Rectal smooth muscle tissue (tissue), 1 donor: ENCODE data around the gene CHD6.

Experiments used
- H3K27ac ChIP-seq: one replicate; pipeline ENCODE4 v1.7.0; 2013; ENCODE audit warnings: low read depth, low read length, inconsistent platforms
- H3K27me3 ChIP-seq: one replicate; pipeline ENCODE4 v1.7.0; 2013; ENCODE audit warnings: low read length; ENCODE audit not compliant: control insufficient read depth, insufficient read depth
- H3K36me3 ChIP-seq: one replicate; pipeline ENCODE4 v1.7.0; 2013; ENCODE audit warnings: low read length; ENCODE audit not compliant: control insufficient read depth, insufficient read depth
- H3K4me1 ChIP-seq: one replicate; pipeline ENCODE4 v1.7.0; 2013; ENCODE audit warnings: low read length; ENCODE audit not compliant: control insufficient read depth, insufficient read depth
- H3K4me3 ChIP-seq: one replicate; pipeline ENCODE4 v1.7.0; 2013; ENCODE audit warnings: low read length
- H3K9ac ChIP-seq: one replicate; pipeline ENCODE4 v1.7.0; 2013; ENCODE audit warnings: low read length

The CHD6 gene

GRCh38 chr20:41594514-41595322 is 23.5 kb downstream of the CHD6 start:
- no peak overlapping the region for H3K9ac ChIP-seq
- no peak overlapping the region for H3K27ac ChIP-seq
- no peaks in the 10 kb centered on the region for H3K27me3 ChIP-seq
- H3K4me1 ChIP-seq = no peaks in the 10 kb centered on the region
- no peaks in the 10 kb centered on the region for H3K36me3 ChIP-seq
- H3K4me3 ChIP-seq = no peak overlapping the region

- Histone ChIP-seq H3K4me3 (no peak overlapping the region), H3K27ac (no peak overlapping the region), H3K36me3 (no peaks in the 10 kb centered on the region), H3K27me3 (no peaks in the 10 kb centered on the region), H3K4me1 (no peaks in the 10 kb centered on the region), H3K9ac (no peak overlapping the region)
Measured at GRCh38 chr20:41592516-41593216, 25.5 kb downstream of the CHD6 start.

- Histone ChIP-seq H3K27me3 (no peaks in the 10 kb centered on the region), H3K4me3 (no peak overlapping the region), H3K36me3 (no peaks in the 10 kb centered on the region), H3K4me1 (no peaks in the 10 kb centered on the region), H3K9ac (no peak overlapping the region), H3K27ac (no peak overlapping the region)
Measured at GRCh38 chr20:41587956-41588355, 30.2 kb downstream of the CHD6 start.

- Histone ChIP-seq H3K27ac (no peak overlapping the region), H3K4me1 (no peaks in the 10 kb centered on the region), H3K27me3 (no peaks in the 10 kb centered on the region)
Measured at GRCh38 chr20:41587523-41587922, 30.7 kb downstream of the CHD6 start.

GRCh38 chr20:41586772-41587171 is 31.4 kb downstream of the CHD6 start:
- Histone ChIP-seq H3K27me3 (no peaks in the 10 kb centered on the region), H3K4me3 (no peak overlapping the region), H3K4me1 (no peaks in the 10 kb centered on the region), H3K9ac (no peak overlapping the region), H3K27ac (no peak overlapping the region), H3K36me3 (no peaks in the 10 kb centered on the region)

More at GRCh38 chr20:41587523-41587922, 30.7 kb downstream of the CHD6 start:
- Histone ChIP-seq H3K9ac (no peak overlapping the region), H3K4me3 (no peak overlapping the region), H3K36me3 (no peaks in the 10 kb centered on the region)

GRCh38 chr20:41580350-41580749 is 37.8 kb downstream of the CHD6 start:
- H3K27me3 ChIP-seq = no peaks in the 10 kb centered on the region
- H3K4me3 ChIP-seq = no peak overlapping the region
- no peak overlapping the region for H3K9ac ChIP-seq
- peaks cover 10% of the 10 kb centered on the region for H3K4me1 ChIP-seq
- no peaks in the 10 kb centered on the region for H3K36me3 ChIP-seq
- H3K27ac ChIP-seq = no peak overlapping the region

GRCh38 chr20:41577129-41578009 is 40.8 kb downstream of the CHD6 start:
- Histone ChIP-seq H3K27me3 (no peaks in the 10 kb centered on the region), H3K36me3 (no peaks in the 10 kb centered on the region), H3K27ac (no peak overlapping the region), H3K4me1 (peaks cover 12% of the 10 kb centered on the region), H3K4me3 (no peak overlapping the region), H3K9ac (no peak overlapping the region)

GRCh38 chr20:41575412-41575811 is 42.8 kb downstream of the CHD6 start:
- Histone ChIP-seq H3K36me3 (no peaks in the 10 kb centered on the region), H3K9ac (no peak overlapping the region), H3K27me3 (no peaks in the 10 kb centered on the region), H3K4me1 (peaks cover 20% of the 10 kb centered on the region), H3K4me3 (no peak overlapping the region), H3K27ac (no peak overlapping the region)

- Histone ChIP-seq H3K9ac (no peak overlapping the region), H3K27me3 (no peaks in the 10 kb centered on the region), H3K27ac (no peak overlapping the region), H3K4me1 (peaks cover 21% of the 10 kb centered on the region), H3K36me3 (no peaks in the 10 kb centered on the region), H3K4me3 (no peak overlapping the region)
Measured at GRCh38 chr20:41574802-41575389, 43.3 kb downstream of the CHD6 start.

GRCh38 chr20:41573955-41574354 is 44.2 kb downstream of the CHD6 start:
- no peak overlapping the region for H3K4me3 ChIP-seq

GRCh38 chr20:41572010-41572572 is 46.1 kb downstream of the CHD6 start:
- Histone ChIP-seq H3K36me3 (no peaks in the 10 kb centered on the region), H3K4me1 (peaks cover 13% of the 10 kb centered on the region), H3K9ac (no peak overlapping the region), H3K4me3 (no peak overlapping the region), H3K27ac (no peak overlapping the region), H3K27me3 (no peaks in the 10 kb centered on the region)

More at GRCh38 chr20:41573955-41574354, 44.2 kb downstream of the CHD6 start:
- H3K36me3 ChIP-seq = no peaks in the 10 kb centered on the region
- H3K9ac ChIP-seq = no peak overlapping the region
- H3K4me1 ChIP-seq = peaks cover 15% of the 10 kb centered on the region
- no peaks in the 10 kb centered on the region for H3K27me3 ChIP-seq
- H3K27ac ChIP-seq = no peak overlapping the region
